Upper lobe of right lung (tissue), 1 donor: Measurements from ENCODE around the gene SKI. TPM values are rescaled to one million over a fixed set of nuclear protein-coding genes. Genes with fewer than 3 reads are reported as not detected.

Experiments
- ATAC-seq: fragments of 200-7000 bp; cut with Tn5 transposase; one replicate; pipeline ENCODE4 v1.9.1; 2020; ENCODE audit warnings: mild to moderate bottlenecking, moderate library complexity
- DNase-seq: peaks from one replicate; pipeline ENCODE4 v3.0.0-alpha.2; 2020
- H3K27ac ChIP-seq: fragments of 200-600 bp; one replicate; pipeline ENCODE4 v1.8.0; 2022
- H3K27me3 ChIP-seq: fragments of 200-600 bp; one replicate; pipeline ENCODE4 v1.8.0; 2022; ENCODE audit warnings: mild to moderate bottlenecking
- H3K36me3 ChIP-seq: fragments of 200-600 bp; one replicate; pipeline ENCODE4 v1.8.0; 2022
- H3K4me1 ChIP-seq: fragments of 200-600 bp; one replicate; pipeline ENCODE4 v1.8.0; 2022
- H3K4me3 ChIP-seq: fragments of 200-600 bp; one replicate; pipeline ENCODE4 v1.8.0; 2022; ENCODE audit warnings: mild to moderate bottlenecking
- H3K9me3 ChIP-seq: fragments of 200-600 bp; one replicate; pipeline ENCODE4 v1.8.0; 2022
- CTCF ChIP-seq: fragments of 200-600 bp; IDR thresholded peaks from one replicate; pipeline ENCODE4 v1.8.0; 2022; ENCODE audit warnings: antibody characterized with exemption
- intact Hi-C: fragments of 100-400 bp; cut with DNase I; formaldehyde crosslinking; loops from one replicate; pipeline ENCODE4 v1.11.0; 2022
- total RNA-seq: library from RNA; stranded (reverse); fragmentation: NEBNext Ultra II Directional; extraction: Animal tissue kit (Norgen Biotek cat#: 25700); gene quantifications from one replicate; pipeline ENCODE4 v1.2.1, GENCODE V29; 2021
- donor health status: DM: no; HTN: yes; CAD: no; lungs with severe emphysema.

SKI gene
- total RNA-seq, 1 donor from 2014 or later, result 89.6 TPM

DNA sequence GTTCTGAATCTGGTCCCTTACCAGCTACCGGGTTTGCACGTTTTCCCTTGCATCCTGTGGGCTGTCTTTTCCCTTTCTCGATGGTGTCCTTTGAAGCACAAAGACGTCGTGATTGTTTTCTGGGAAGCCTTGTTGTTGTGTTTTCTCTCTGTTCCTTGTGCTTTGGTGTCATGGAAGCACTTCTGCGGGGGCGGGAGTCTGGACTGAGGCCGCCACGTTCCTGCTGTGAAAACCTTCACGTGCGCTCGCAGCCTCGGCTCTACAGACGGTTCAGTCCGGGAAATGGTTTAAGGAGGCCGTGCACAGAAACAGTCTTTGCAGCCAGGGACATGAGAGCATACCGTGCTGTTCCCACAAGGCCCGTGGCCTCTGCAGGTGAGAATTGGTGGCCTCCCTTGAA lies 68.5 kb downstream of the SKI start:
- ATAC-seq (no peak), DNase-seq (no peak)
- Histone ChIP-seq H3K27ac (no peak overlapping the region), H3K27me3 (no peaks in the 10 kb centered on the region), H3K9me3 (no peaks in the 10 kb centered on the region), H3K4me3 (no peak overlapping the region), H3K4me1 (peaks cover 83% of the 10 kb centered on the region), H3K36me3 (no peaks in the 10 kb centered on the region)
- intact Hi-C loops, result no loop called here
- TF ChIP-seq CTCF, result no peak

DNA sequence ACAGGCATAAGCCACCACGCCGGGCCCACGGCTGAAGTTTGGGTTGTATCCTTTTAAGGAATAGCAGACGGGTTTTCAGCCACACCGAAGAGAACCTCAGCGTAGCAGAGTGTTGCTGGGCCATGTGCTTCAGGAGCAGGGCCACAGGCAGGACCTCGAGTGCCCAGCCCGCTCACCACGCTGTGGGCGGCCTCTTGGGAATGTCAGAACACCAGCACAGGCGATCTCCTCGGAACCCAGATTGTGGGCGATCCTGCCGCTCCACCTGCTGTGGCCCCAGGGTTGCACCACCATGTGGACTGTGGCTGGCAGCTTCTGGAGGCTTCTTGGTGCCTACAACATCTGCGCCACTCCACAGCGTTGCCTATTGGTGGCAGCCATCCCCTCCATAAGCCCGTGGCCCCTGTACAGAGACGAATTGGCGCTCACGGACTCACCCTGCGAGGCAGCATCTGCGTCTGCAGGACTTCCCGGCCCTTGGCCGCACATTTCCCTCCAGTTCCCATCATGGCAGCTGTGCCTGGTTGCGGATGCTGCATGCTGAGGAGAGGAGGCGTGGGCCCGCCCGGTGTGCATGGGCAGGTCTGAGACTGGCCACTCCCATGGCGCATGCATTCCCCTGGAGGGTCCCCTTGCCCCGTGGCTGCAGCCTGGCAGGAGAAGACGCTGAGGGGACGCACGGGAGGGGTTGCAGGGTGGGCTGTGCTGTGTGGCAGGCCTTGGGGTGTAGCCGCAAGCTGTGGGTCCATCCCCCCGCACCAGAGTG lies 69.3 kb downstream of the SKI start:
- no peaks in the 10 kb centered on the region for H3K9me3 ChIP-seq
- intact Hi-C loops, result no loop called here
- no peaks in the 10 kb centered on the region for H3K36me3 ChIP-seq
- TF ChIP-seq CTCF, result no peak
- no peak overlapping the region for H3K4me3 ChIP-seq
- DNase-seq (no peak), ATAC-seq (no peak)
- H3K27me3 ChIP-seq, result no peaks in the 10 kb centered on the region
- H3K4me1 ChIP-seq, result peaks cover 83% of the 10 kb centered on the region
- no peak overlapping the region for H3K27ac ChIP-seq

- Histone ChIP-seq H3K4me3 (no peak overlapping the region), H3K4me1 (peaks cover 73% of the 10 kb centered on the region)
- intact Hi-C loops, result no loop called here
These were observed 70.6 kb downstream of the SKI start for GRCh38 chr1:2298685-2299084.

GRCh38 chr1:2299131-2299627 lies 71.1 kb downstream of the SKI start:
- Histone ChIP-seq H3K9me3 (no peaks in the 10 kb centered on the region), H3K27me3 (no peaks in the 10 kb centered on the region), H3K4me3 (no peak overlapping the region), H3K36me3 (peaks cover 10% of the 10 kb centered on the region), H3K4me1 (peaks cover 68% of the 10 kb centered on the region), H3K27ac (peak overlapping the region; percentile 88)
- DNase-seq, result peak; percentile 85
- intact Hi-C loops, result no loop called here
- ATAC-seq, result peak; percentile 72
- TF ChIP-seq CTCF, result no peak

More at GRCh38 chr1:2298685-2299084, 70.6 kb downstream of the SKI start:
- ATAC-seq (no peak), DNase-seq (no peak)
- Histone ChIP-seq H3K9me3 (no peaks in the 10 kb centered on the region), H3K27me3 (no peaks in the 10 kb centered on the region), H3K36me3 (peaks cover 5% of the 10 kb centered on the region), H3K27ac (peak overlapping the region; percentile 88)
- no peak for TF ChIP-seq CTCF

DNA sequence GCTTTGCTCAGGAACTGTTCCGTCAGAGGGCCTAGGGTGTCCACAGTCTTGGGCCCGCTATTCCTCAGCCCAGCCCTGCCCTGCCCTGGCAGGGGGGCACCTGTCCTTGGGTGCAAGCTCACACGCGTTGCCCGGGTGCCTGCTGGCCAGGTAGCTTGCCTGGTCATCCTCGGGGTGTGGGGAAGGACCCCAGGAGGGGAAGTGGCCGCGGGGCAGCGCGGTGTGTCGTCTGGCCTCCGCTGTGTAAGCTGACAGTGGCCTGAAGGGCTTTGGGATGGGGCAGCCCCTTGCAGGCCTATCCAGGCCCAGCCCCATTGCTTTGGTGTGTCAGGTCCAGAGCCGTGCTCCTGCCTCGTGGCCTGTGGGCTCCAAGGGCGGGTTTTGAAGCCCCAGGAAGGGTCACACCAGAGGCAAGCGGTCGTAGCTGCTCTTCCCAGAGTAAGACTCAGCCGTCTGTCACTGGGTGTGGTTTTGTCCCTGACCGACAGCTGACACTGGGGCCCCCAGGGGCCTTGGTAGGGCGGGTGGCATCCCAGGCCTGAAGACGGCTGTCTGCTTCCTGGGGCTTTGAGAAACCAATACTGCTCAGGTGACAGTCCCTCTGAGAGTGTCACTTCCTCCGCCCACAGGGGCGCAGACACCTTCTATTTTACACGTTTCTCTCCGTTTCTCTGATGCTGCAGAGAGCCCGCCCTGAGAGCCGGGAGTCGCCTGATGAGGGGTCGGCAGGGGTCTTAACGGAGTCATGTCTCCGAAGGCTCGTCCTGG lies 72.1 kb downstream of the SKI start:
- no peaks in the 10 kb centered on the region for H3K27me3 ChIP-seq
- intact Hi-C loops, result loop anchor here (10.0 kb wide), 1 partner anchor 55 kb away; no protein-coding TSS in a partner anchor
- H3K27ac ChIP-seq, result peak overlapping the region; percentile 88
- H3K36me3 ChIP-seq, result peaks cover 20% of the 10 kb centered on the region
- no peak for DNase-seq
- no peaks in the 10 kb centered on the region for H3K9me3 ChIP-seq
- H3K4me1 ChIP-seq, result peaks cover 58% of the 10 kb centered on the region
- TF ChIP-seq CTCF, result no peak
- peak overlapping the region; percentile 40 for H3K4me3 ChIP-seq
- ATAC-seq, result peak; percentile 32
